SJSA1 (cell line): ENCODE results near the gene PSMC2. TPM values are rescaled to one million over a fixed set of nuclear protein-coding genes. Genes with fewer than 3 reads are reported as not detected.

Experiments used
- DNase-seq, 2 experiments: peaks; one replicate each; pipeline ENCODE4 v3.0.0-alpha.2; 2015 to 2020; ENCODE audit warnings: low spot score in 2 of 2, low read depth in 1 of 2
- H3K27ac ChIP-seq: fragments of 250-450 bp; sonication (Bioruptor Pico); 2 replicates; pipeline ENCODE4 v1.5.1; 2020; ENCODE audit warnings: mild to moderate bottlenecking, moderate library complexity
- H3K27me3 ChIP-seq: fragments of 250-450 bp; sonication (Bioruptor Pico); replicated peaks from 2 replicates; pipeline ENCODE4 v1.5.1; 2020; ENCODE audit warnings: mild to moderate bottlenecking, moderate library complexity
- H3K36me3 ChIP-seq: fragments of 250-450 bp; sonication (Bioruptor Pico); 2 replicates; pipeline ENCODE4 v1.5.1; 2020; ENCODE audit warnings: mild to moderate bottlenecking
- H3K4me1 ChIP-seq: fragments of 250-450 bp; sonication (Bioruptor Pico); replicated peaks from 2 replicates; pipeline ENCODE4 v1.6.1; 2021; ENCODE audit warnings: mild to moderate bottlenecking
- H3K4me3 ChIP-seq: fragments of 250-450 bp; sonication (Bioruptor Pico); 2 replicates; pipeline ENCODE4 v1.5.1; 2020; ENCODE audit warnings: mild to moderate bottlenecking
- H3K9me3 ChIP-seq: fragments of 250-450 bp; sonication (Bioruptor Pico); replicated peaks from 2 replicates; pipeline ENCODE4 v1.5.1; 2020; ENCODE audit warnings: mild to moderate bottlenecking
- total RNA-seq: library from RNA; depleted of rRNA; stranded (reverse); fragments of >200 nt; shearing (Covaris generic); gene quantifications from 2 replicates; pipeline ENCODE4 v1.2.3, GENCODE V29; 2014

PSMC2 gene
- total RNA-seq, 1 experiment from 2014 or later = 260 TPM

- Histone ChIP-seq H3K4me1 (peaks cover 17% of the 10 kb centered on the region), H3K36me3 (peaks cover 42% of the 10 kb centered on the region), H3K4me3 (peak overlapping the region; percentile 84), H3K27me3 (no peaks in the 10 kb centered on the region), H3K27ac (peak overlapping the region; percentile 71), H3K9me3 (no peaks in the 10 kb centered on the region)
- peak in 1 of 2 experiments; percentile 42 for DNase-seq
Observed at GRCh38 chr7:103343758-103344452, 3.5 kb upstream of the PSMC2 start.

DNA sequence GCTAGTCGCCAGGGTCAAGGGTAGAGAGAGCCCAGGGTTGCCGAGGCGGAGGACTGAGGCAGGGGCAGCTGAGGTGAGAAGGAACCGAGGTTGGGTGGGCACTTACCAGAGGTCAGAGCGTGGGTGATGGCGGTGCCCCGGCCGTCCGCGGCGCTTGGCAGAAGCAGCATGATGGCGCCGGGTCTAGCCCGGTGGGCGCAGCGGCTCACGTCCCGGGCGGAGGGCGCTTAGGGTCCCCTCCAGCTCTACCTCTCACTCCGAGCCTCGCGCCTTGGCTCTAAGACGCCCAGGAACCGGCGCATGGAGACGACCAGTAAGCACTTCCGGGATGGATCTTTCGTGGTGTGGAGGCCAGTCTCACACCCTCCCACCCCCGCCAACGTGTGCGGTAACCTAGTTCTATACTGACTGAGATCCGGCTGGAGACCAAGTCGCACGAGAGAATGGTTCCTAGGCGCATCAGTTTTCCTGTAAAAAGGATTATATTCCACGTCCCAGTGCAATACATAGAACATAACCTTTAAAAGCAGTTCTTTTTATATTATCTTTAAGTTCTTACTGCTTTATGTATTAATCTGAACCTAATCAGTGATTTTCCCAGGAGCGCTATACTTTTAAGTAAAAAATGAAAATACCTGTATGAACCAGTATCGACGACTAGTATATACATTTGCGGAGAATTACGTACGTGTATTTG is 2.8 kb upstream of the PSMC2 start, which contains the start of gene DNAJC2:
Gene DNAJC2, minus strand, starts transcription at position 315 of the 697 bp plus-strand sequence. Its CDS starts 145 bp downstream, at position 170.
- Histone ChIP-seq H3K36me3 (peaks cover 44% of the 10 kb centered on the region), H3K4me1 (peaks cover 20% of the 10 kb centered on the region), H3K4me3 (peak within 1 kb of the TSS; percentile 84), H3K27me3 (no peaks in the 10 kb centered on the region), H3K9me3 (no peaks in the 10 kb centered on the region), H3K27ac (peak within 1 kb of the TSS; percentile 71)
- peak; percentile 82 to 88 for DNase-seq

DNA sequence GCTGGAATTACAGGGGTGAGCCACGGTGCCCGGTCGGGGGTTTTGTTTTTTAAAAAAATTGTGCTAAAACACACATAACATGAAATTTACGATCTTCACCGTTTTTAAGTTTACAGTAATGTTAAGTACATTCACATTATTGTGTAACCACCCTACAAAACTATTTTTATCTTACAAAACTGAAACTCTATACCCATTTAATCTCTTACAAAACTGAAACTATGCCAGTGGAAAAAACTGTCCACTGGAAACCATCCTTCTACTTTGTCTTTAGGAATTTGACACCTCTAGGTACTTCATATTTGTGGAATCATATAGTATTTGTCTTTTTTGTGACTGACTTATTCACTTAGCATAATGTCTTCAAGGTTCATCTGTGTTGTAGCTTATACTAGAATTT is 1.0 kb upstream of the PSMC2 start:
- DNase-seq = no peak
- Histone ChIP-seq H3K36me3 (peaks cover 36% of the 10 kb centered on the region), H3K4me3 (no peak overlapping the region), H3K9me3 (no peaks in the 10 kb centered on the region), H3K27ac (no peak overlapping the region), H3K4me1 (peaks cover 20% of the 10 kb centered on the region), H3K27me3 (no peaks in the 10 kb centered on the region)

GRCh38 chr7:103348452-103348851 is 1.0 kb downstream of the PSMC2 start:
- Histone ChIP-seq H3K4me1 (peaks cover 17% of the 10 kb centered on the region), H3K27me3 (no peaks in the 10 kb centered on the region), H3K27ac (no peak overlapping the region), H3K4me3 (peak overlapping the region; percentile 76), H3K9me3 (no peaks in the 10 kb centered on the region), H3K36me3 (peaks cover 34% of the 10 kb centered on the region)
- DNase-seq = no peak

- H3K4me1 ChIP-seq = peaks cover 14% of the 10 kb centered on the region
- DNase-seq = no peak
- H3K27me3 ChIP-seq = no peaks in the 10 kb centered on the region
- H3K36me3 ChIP-seq = peaks cover 37% of the 10 kb centered on the region
- H3K9me3 ChIP-seq = no peaks in the 10 kb centered on the region
- H3K4me3 ChIP-seq = peak overlapping the region; percentile 76; the same call in 1 of the 2 replicates
- no peak overlapping the region for H3K27ac ChIP-seq
Observed at GRCh38 chr7:103348959-103349358, 1.5 kb downstream of the PSMC2 start.

DNA sequence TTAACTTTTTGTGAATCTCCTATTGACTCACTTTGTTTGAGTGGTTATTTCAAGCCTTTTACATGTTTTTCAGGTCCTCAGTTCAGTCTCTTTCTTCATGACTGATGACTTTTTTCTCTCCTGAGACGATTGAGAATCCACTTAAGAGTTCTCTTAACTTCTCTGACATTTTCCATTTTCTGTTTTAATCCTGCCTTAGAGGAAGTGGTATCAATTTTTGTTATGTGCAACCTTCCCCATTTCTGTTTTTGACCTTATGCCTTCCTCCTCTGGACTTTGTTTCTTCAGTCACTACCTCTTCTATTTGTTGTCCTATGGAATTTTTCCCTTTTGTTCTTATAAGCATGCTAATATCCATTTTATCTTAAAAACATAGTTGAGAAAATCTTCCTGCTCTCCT is 2.4 kb downstream of the PSMC2 start:
- Histone ChIP-seq H3K27ac (no peak overlapping the region), H3K4me3 (no peak overlapping the region), H3K9me3 (no peaks in the 10 kb centered on the region), H3K4me1 (peaks cover 14% of the 10 kb centered on the region), H3K36me3 (peaks cover 41% of the 10 kb centered on the region), H3K27me3 (no peaks in the 10 kb centered on the region)
- no peak for DNase-seq

DNA sequence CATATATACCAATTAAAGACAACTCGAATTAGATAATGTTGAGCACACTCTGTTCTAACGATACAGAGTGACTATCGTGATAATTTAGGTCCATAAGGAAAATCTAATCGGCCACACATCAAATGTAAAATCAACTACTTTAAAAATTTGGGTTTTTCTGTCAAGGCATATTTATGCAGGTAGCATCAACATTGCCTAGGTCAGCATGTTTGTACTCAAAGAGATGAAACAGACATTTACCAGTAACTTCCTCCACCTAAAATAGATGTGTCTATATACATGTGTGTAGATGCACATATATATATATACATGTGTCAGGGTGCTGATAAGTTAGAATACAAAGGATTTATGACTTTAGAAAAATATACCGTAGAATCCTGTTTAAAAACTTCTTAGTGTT is 22.0 kb downstream of the PSMC2 start:
- Histone ChIP-seq H3K27ac (no peak overlapping the region), H3K27me3 (no peaks in the 10 kb centered on the region; the same call in none of the 2 replicates), H3K4me1 (no peaks in the 10 kb centered on the region), H3K36me3 (peaks cover 56% of the 10 kb centered on the region), H3K4me3 (no peak overlapping the region), H3K9me3 (no peaks in the 10 kb centered on the region)
- DNase-seq = no peak

GRCh38 chr7:103373866-103374643 is 26.6 kb downstream of the PSMC2 start:
- H3K27ac ChIP-seq = no peak overlapping the region
- no peaks in the 10 kb centered on the region for H3K4me1 ChIP-seq
- DNase-seq = no peak
- peaks cover 13% of the 10 kb centered on the region for H3K36me3 ChIP-seq
- H3K27me3 ChIP-seq = peaks cover 9% of the 10 kb centered on the region
- no peak overlapping the region for H3K4me3 ChIP-seq
- no peaks in the 10 kb centered on the region for H3K9me3 ChIP-seq

DNA sequence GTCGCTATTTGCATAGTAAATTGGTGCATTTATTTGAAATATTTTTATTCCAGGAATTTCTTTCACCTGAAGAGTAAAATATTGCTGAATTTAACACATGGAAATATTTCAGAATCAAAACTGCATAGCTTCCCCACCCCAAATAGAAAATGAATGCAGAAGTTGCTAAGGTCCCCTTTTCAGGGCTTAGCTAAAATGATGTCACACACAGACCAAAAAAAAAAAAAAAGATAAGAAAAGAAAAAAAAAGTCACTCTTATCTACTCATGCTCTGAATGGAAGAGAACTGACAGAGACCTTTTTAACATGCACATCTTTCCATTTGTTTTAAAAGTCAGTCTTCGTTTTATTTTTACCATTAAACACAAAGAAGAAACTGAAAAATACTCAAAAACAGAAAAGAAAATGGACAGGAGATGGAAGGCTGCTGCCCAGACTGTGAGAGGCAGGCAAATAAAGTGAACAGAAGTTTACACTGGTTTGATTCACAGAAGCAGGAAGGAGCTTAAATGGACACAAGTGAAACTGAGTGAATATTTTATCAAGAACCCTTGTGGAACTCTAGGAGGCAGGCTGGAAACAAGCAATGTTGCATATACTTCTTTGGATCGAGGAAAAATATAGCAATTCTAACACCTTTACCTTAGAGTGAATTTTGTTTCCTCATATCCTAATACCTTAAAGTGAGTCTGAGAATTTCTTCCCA is 32.0 kb downstream of the PSMC2 start:
- DNase-seq = no peak
- Histone ChIP-seq H3K27ac (no peak overlapping the region), H3K4me3 (no peak overlapping the region), H3K4me1 (no peaks in the 10 kb centered on the region), H3K27me3 (peaks cover 9% of the 10 kb centered on the region), H3K36me3 (no peaks in the 10 kb centered on the region), H3K9me3 (no peaks in the 10 kb centered on the region)

GRCh38 chr7:103380395-103381191 is 33.1 kb downstream of the PSMC2 start:
- Histone ChIP-seq H3K36me3 (no peaks in the 10 kb centered on the region), H3K4me1 (no peaks in the 10 kb centered on the region), H3K9me3 (no peaks in the 10 kb centered on the region), H3K27ac (no peak overlapping the region), H3K27me3 (peaks cover 9% of the 10 kb centered on the region), H3K4me3 (no peak overlapping the region)
- no peak for DNase-seq

- H3K9me3 ChIP-seq = no peaks in the 10 kb centered on the region
- no peak overlapping the region for H3K27ac ChIP-seq
- no peaks in the 10 kb centered on the region for H3K36me3 ChIP-seq
- no peaks in the 10 kb centered on the region for H3K4me1 ChIP-seq
- no peak overlapping the region for H3K4me3 ChIP-seq
- H3K27me3 ChIP-seq = peaks cover 9% of the 10 kb centered on the region
- DNase-seq = no peak
Observed at GRCh38 chr7:103381280-103382031, 34.0 kb downstream of the PSMC2 start.

DNA sequence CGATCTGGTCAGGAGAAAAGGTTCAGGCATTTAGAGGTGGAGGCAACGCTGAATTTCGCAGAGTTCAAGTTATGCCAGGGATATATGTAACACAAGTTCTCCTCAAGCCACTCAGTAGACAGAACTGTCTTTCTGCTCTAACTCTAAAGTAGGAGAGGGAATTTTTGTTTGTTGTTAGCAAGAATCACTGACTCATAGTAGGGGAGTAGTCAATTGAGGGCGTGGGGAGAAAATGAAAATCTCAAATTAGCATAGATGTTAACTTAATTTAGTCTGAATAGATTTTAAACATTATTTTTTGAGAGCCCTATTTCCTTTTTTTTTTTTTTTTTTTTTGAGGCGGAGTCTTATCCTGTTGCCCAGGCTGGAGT is 34.6 kb downstream of the PSMC2 start:
- no peaks in the 10 kb centered on the region for H3K9me3 ChIP-seq
- no peak overlapping the region for H3K27ac ChIP-seq
- no peaks in the 10 kb centered on the region for H3K36me3 ChIP-seq
- H3K27me3 ChIP-seq = peaks cover 9% of the 10 kb centered on the region
- no peaks in the 10 kb centered on the region for H3K4me1 ChIP-seq
- no peak for DNase-seq
- H3K4me3 ChIP-seq = no peak overlapping the region
